H1 (cell line): ENCODE data around the gene FBH1. TPM values are rescaled to one million over a fixed set of nuclear protein-coding genes. Genes with fewer than 3 reads are reported as not detected.

Experiments
- CTCF ChIA-PET: fragments of 300-600 bp; sonication (Branson Sonifier 250); formaldehyde crosslinking; loops from one replicate; lab custom pipeline; 2021; ENCODE audit not compliant: partially characterized antibody; lab: Charles Lee
- POLR2A ChIA-PET: fragments of 300-600 bp; sonication (Branson Sonifier 250); formaldehyde crosslinking; loops from one replicate; lab custom pipeline; 2021; ENCODE audit warnings: inconsistent platforms; ENCODE audit not compliant: partially characterized antibody; lab: Charles Lee
- DNase-seq, 2 experiments: peaks; one replicate each; pipeline versions ENCODE4 v3.0.0 to v3.0.0-alpha.2; 2010 to 2022; ENCODE audit warnings: low spot score in 2 of 2, low read depth in 1 of 2, mixed read lengths in 1 of 2
- FAIRE-seq: peaks from 2 replicates; lab custom pipeline; 2011; peaks lifted over from hg19 to GRCh38; lab: Jason Lieb, UNC
- H2AFZ ChIP-seq: 2 replicates; pipeline ENCODE4 v1.8.1; 2012; ENCODE audit warnings: low read length, inconsistent platforms
- H2AK5ac ChIP-seq: 2 replicates; pipeline ENCODE4 v1.6.1; 2013; ENCODE audit warnings: low read depth, low read length
- H2BK120ac ChIP-seq: replicated peaks from 2 replicates; pipeline ENCODE3; 2013; ENCODE audit warnings: low read depth, low read length, inconsistent platforms
- H2BK12ac ChIP-seq: 2 replicates; pipeline ENCODE4 v1.6.1; 2013; ENCODE audit warnings: low read depth, low read length
- H2BK15ac ChIP-seq: 2 replicates; pipeline ENCODE4 v1.6.1; 2013; ENCODE audit warnings: low read length
- H2BK20ac ChIP-seq: 2 replicates; pipeline ENCODE4 v1.6.1; 2013; ENCODE audit warnings: low read length
- H2BK5ac ChIP-seq: 2 replicates; pipeline ENCODE4 v1.6.1; 2013; ENCODE audit warnings: low read depth, low read length
- H3K14ac ChIP-seq: 2 replicates; pipeline ENCODE4 v1.6.1; 2013; ENCODE audit warnings: inconsistent platforms; ENCODE audit not compliant: insufficient read length
- H3K18ac ChIP-seq: 2 replicates; pipeline ENCODE4 v1.6.1; 2013; ENCODE audit warnings: low read length; ENCODE audit errors: extremely low read depth
- H3K23ac ChIP-seq: 2 replicates; pipeline ENCODE4 v1.6.1; 2013; ENCODE audit warnings: inconsistent platforms; ENCODE audit not compliant: insufficient read length
- H3K23me2 ChIP-seq: 2 replicates; pipeline ENCODE4 v1.6.1; 2013; ENCODE audit warnings: low read depth, low read length
- H3K27ac ChIP-seq: 2 replicates; pipeline ENCODE4 v1.6.1; 2011; ENCODE audit warnings: low read depth, low read length, inconsistent platforms
- H3K27me3 ChIP-seq, 4 experiments: replicated peaks in 1 of 4; 1 replicate in 1 of 4; 2 replicates in 3 of 4; pipeline versions ENCODE4 v1.6.1 to v1.8.1; 2011 to 2013; ENCODE audit warnings: low read length in 3 of 4, mild to moderate bottlenecking in 3 of 4, inconsistent platforms in 2 of 4, mixed read lengths in 2 of 4, moderate library complexity in 1 of 4; ENCODE audit not compliant: control insufficient read depth in 3 of 4, insufficient read depth in 3 of 4; ENCODE audit errors: extremely low read depth in 1 of 4
- H3K36me3 ChIP-seq, 4 experiments: 2 replicates each; pipeline versions ENCODE4 v1.6.1 to v1.8.1; 2011 to 2013; ENCODE audit warnings: mild to moderate bottlenecking in 4 of 4, low read length in 3 of 4, moderate library complexity in 2 of 4, control low read depth in 1 of 4, inconsistent platforms in 1 of 4; ENCODE audit not compliant: insufficient read depth in 4 of 4, control insufficient read depth in 2 of 4
- H3K4ac ChIP-seq: replicated peaks from 2 replicates; pipeline ENCODE3; 2013; ENCODE audit warnings: low read length, low read depth, mixed read lengths, inconsistent platforms; ENCODE audit not compliant: insufficient read length
- H3K4me1 ChIP-seq, 4 experiments: replicated peaks in 1 of 4; 1 replicate in 1 of 4; 2 replicates in 3 of 4; pipeline versions ENCODE4 v1.6.1 to v1.8.1; 2011 to 2013; ENCODE audit warnings: low read length in 3 of 4, inconsistent platforms in 2 of 4, mixed read lengths in 1 of 4; ENCODE audit not compliant: insufficient read depth in 4 of 4, control insufficient read depth in 3 of 4
- H3K4me2 ChIP-seq, 2 experiments: 2 replicates each; pipeline versions ENCODE4 v1.6.1 to v1.8.1; 2011 to 2013; ENCODE audit warnings: low read depth in 2 of 2, low read length in 2 of 2, control low read depth in 1 of 2, inconsistent platforms in 1 of 2, mild to moderate bottlenecking in 1 of 2; ENCODE audit not compliant: insufficient read depth in 1 of 2
- H3K4me3 ChIP-seq, 4 experiments: fragments of 200-600, 300-600 bp in 1 of 4; sonication (generic), shearing (Covaris generic), sonication (Bioruptor Twin) in 1 of 4; 2 replicates each; pipeline versions ENCODE4 v1.5.1 to v1.8.1; 2011 to 2016; ENCODE audit warnings: low read length in 4 of 4, low read depth in 3 of 4, control low read depth in 2 of 4, inconsistent platforms in 2 of 4, mild to moderate bottlenecking in 2 of 4, mixed read lengths in 1 of 4, moderate library complexity in 1 of 4; ENCODE audit not compliant: insufficient read depth in 2 of 4; ENCODE audit errors: extremely low read depth in 1 of 4
- H3K56ac ChIP-seq: replicated peaks from 2 replicates; pipeline ENCODE3; 2013; ENCODE audit warnings: low read depth, mild to moderate bottlenecking, mixed read lengths, low read length, inconsistent platforms; ENCODE audit not compliant: insufficient read length
- H3K79me1 ChIP-seq: 2 replicates; pipeline ENCODE4 v1.6.1; 2013; ENCODE audit warnings: low read depth, low read length, control low read depth
- H3K79me2 ChIP-seq, 2 experiments: 2 replicates each; pipeline versions ENCODE4 v1.6.1 to v1.8.1; 2012 to 2013; ENCODE audit warnings: low read length in 2 of 2, mild to moderate bottlenecking in 2 of 2, inconsistent platforms in 1 of 2; ENCODE audit not compliant: insufficient read depth in 2 of 2, control insufficient read depth in 1 of 2
- H3K9ac ChIP-seq, 4 experiments: replicated peaks in 1 of 4; 1 replicate in 1 of 4; 2 replicates in 3 of 4; pipeline versions ENCODE4 v1.6.1 to v1.8.1; 2011 to 2013; ENCODE audit warnings: low read depth in 3 of 4, low read length in 3 of 4, control low read depth in 2 of 4, mild to moderate bottlenecking in 2 of 4, moderate library complexity in 2 of 4, inconsistent platforms in 1 of 4; ENCODE audit errors: extremely low read depth in 1 of 4
- H3K9me3 ChIP-seq, 2 experiments: 2 replicates each; pipeline versions ENCODE4 v1.6.1 to v1.8.1; 2012 to 2013; ENCODE audit warnings: mild to moderate bottlenecking in 2 of 2, moderate library complexity in 2 of 2, control low read depth in 1 of 2, inconsistent platforms in 1 of 2, low read depth in 1 of 2, low read length in 1 of 2, mixed read lengths in 1 of 2; ENCODE audit not compliant: insufficient read depth in 2 of 2
- H4K20me1 ChIP-seq, 2 experiments: replicated peaks in 1 of 2; 2 replicates each; pipeline versions ENCODE3 to v1.8.1; 2011 to 2013; ENCODE audit warnings: inconsistent platforms in 2 of 2, low read length in 2 of 2, mild to moderate bottlenecking in 1 of 2; ENCODE audit not compliant: insufficient read depth in 2 of 2, control insufficient read depth in 1 of 2
- H4K5ac ChIP-seq: 2 replicates; pipeline ENCODE4 v1.6.1; 2013; ENCODE audit warnings: low read length, low read depth, mixed read lengths, inconsistent platforms; ENCODE audit not compliant: insufficient read length
- H4K8ac ChIP-seq: 2 replicates; pipeline ENCODE4 v1.8.0; 2013; ENCODE audit warnings: mild to moderate bottlenecking, moderate library complexity, low read length, inconsistent platforms; ENCODE audit not compliant: insufficient read depth; ENCODE audit errors: extremely low read depth
- H4K91ac ChIP-seq: replicated peaks from 2 replicates; pipeline ENCODE3; 2013; ENCODE audit warnings: low read length, mixed read lengths, inconsistent platforms; ENCODE audit not compliant: insufficient read length
- BACH1 ChIP-seq: IDR thresholded peaks from 2 replicates; pipeline ENCODE4 v1.6.1; 2012; ENCODE audit warnings: low read length, improper control_type of control experiment
- CBX5 ChIP-seq: fragments of 300-800, 300-1000 bp; sonication (generic); IDR thresholded peaks from 2 replicates; pipeline ENCODE4 v1.7.1; 2016; ENCODE audit warnings: antibody characterized with exemption, low read length, low read depth
- E2F6 ChIP-seq: IDR thresholded peaks from 2 replicates; pipeline ENCODE4 v1.6.1; 2012; ENCODE audit warnings: inconsistent platforms
- HDAC6 ChIP-seq: IDR thresholded peaks from one replicate; pipeline ENCODE4 v1.7.1; 2012; ENCODE audit warnings: low read depth, mild to moderate bottlenecking, inconsistent platforms, low read length, moderate library complexity
- JUN ChIP-seq: IDR thresholded peaks from 2 replicates; pipeline ENCODE4 v1.6.1; 2011; ENCODE audit warnings: low read depth, mild to moderate bottlenecking, improper control_type of control experiment, low read length
- JUND ChIP-seq: IDR thresholded peaks from 2 replicates; pipeline ENCODE4 v1.6.1; 2011; ENCODE audit warnings: mild to moderate bottlenecking, improper control_type of control experiment, low read length
- KDM5A ChIP-seq: fragments of 200-600 bp; IDR thresholded peaks from 2 replicates; pipeline ENCODE4 v1.7.1; 2012; ENCODE audit warnings: mild to moderate bottlenecking, low read length, inconsistent platforms, mixed read lengths
- NRF1 ChIP-seq: IDR thresholded peaks from 2 replicates; pipeline ENCODE4 v1.6.1; 2011; ENCODE audit warnings: mild to moderate bottlenecking, low read depth, low read length, improper control_type of control experiment
- PHF8 ChIP-seq: fragments of 200-600 bp; sonication (generic); conservative IDR thresholded peaks from 2 replicates; pipeline ENCODE4 v1.7.1; 2012; ENCODE audit warnings: low read depth, mild to moderate bottlenecking, inconsistent platforms, low read length, moderate library complexity
- RBBP5 ChIP-seq: IDR thresholded peaks from 2 replicates; pipeline ENCODE4 v1.7.1; 2012; ENCODE audit warnings: low read depth, mild to moderate bottlenecking, inconsistent platforms, low read length, moderate library complexity, borderline replicate concordance
- RXRA ChIP-seq: IDR thresholded peaks from 2 replicates; pipeline ENCODE4 v1.6.1; 2011; ENCODE audit warnings: low read depth, mild to moderate bottlenecking, low read length, moderate library complexity; ENCODE audit not compliant: insufficient read depth
- SIX5 ChIP-seq: IDR thresholded peaks from 2 replicates; pipeline ENCODE4 v1.6.1; 2011; ENCODE audit warnings: mild to moderate bottlenecking, low read depth, low read length
- SP1 ChIP-seq: IDR thresholded peaks from 2 replicates; pipeline ENCODE4 v1.6.1; 2011; ENCODE audit warnings: low read depth, low read length
- SP2 ChIP-seq: IDR thresholded peaks from 2 replicates; pipeline ENCODE4 v1.6.1; 2012; ENCODE audit warnings: mild to moderate bottlenecking, low read length, inconsistent platforms
- SP4 ChIP-seq: IDR thresholded peaks from 2 replicates; pipeline ENCODE4 v1.6.1; 2012; ENCODE audit warnings: low read length, inconsistent platforms
- TBP ChIP-seq: IDR thresholded peaks from 2 replicates; pipeline ENCODE4 v1.6.1; 2011; ENCODE audit warnings: low read depth, low read length, improper control_type of control experiment
- WGBS, 2 experiments: shearing (Covaris generic) in 1 of 2; methylation state at CpG; one replicate each; pipeline versions ENCODE4 v1.1.6 to v1.1.7; 2013 to 2015; ENCODE audit warnings: low lambda C conversion rate in 2 of 2, mixed read lengths in 2 of 2, inconsistent platforms in 1 of 2, low coverage in 1 of 2, missing lambda C conversion rate in 1 of 2; ENCODE audit not compliant: insufficient replicate concordance in 2 of 2, insufficient coverage in 1 of 2, insufficient read length in 1 of 2; ENCODE audit errors: extremely low coverage in 1 of 2, missing lambda C conversion rate in 1 of 2; 5-methylcytosine and 5-hydroxymethylcytosine counted together
- polyA plus RNA-seq, 7 experiments: library from polyadenylated mRNA; depleted of rRNA in 3 of 7; stranded (reverse) in 5 of 7; unstranded in 2 of 7; fragments of >200 nt in 5 of 7; fragments of 200-250 nt in 2 of 7; gene quantifications; 1 replicate in 5 of 7; 2 replicates in 1 of 7; 4 replicates in 1 of 7; pipeline versions ENCODE4 v1.2.1 to v1.2.3, GENCODE V29; 2011 to 2013; ENCODE audit warnings: missing spikeins in 2 of 7, mixed read lengths in 2 of 7
- total RNA-seq: library from RNA; stranded (reverse); fragmentation: NEBNext Ultra II Directional; extraction: Animal tissue kit (Norgen Biotek cat#: 25700); gene quantifications from 2 replicates; pipeline ENCODE4 v1.2.1, GENCODE V29; 2021

The FBH1 gene
- total and polyA plus RNA-seq, 2 of the 8 experiments (the other 6 are each of a cell fraction or from before 2014, with no cell fraction given), result 31.1 to 51.8 TPM

- Histone ChIP-seq H3K9ac (no peak overlapping the region), H3K27me3 (peaks cover 0 to 2% (median 0%) of the 10 kb centered on the region in 4 experiments; a peak in 2 of 7 replicates), H3K14ac (no peak overlapping the region), H3K56ac (no peak overlapping the region), H3K36me3 (no peaks in the 10 kb centered on the region), H3K79me2 (no peaks in the 10 kb centered on the region), H2BK12ac (no peak overlapping the region), H4K8ac (no peak overlapping the region), H3K4me2 (no peak overlapping the region), H2BK5ac (no peak overlapping the region), H3K9me3 (no peaks in the 10 kb centered on the region), H2BK120ac (no peak overlapping the region), H2BK20ac (no peak overlapping the region), H3K27ac (no peak overlapping the region), H4K20me1 (no peaks in the 10 kb centered on the region), H2AK5ac (no peak overlapping the region), H2BK15ac (no peak overlapping the region), H3K23ac (no peak overlapping the region), H3K79me1 (no peaks in the 10 kb centered on the region; the same call in 1 of the 2 replicates), H3K4me1 (no peaks in the 10 kb centered on the region), H3K23me2 (no peaks in the 10 kb centered on the region), H3K18ac (no peak overlapping the region), H3K4me3 (no peak overlapping the region), H3K4ac (no peak overlapping the region), H2AFZ (no peak overlapping the region), H4K5ac (no peak overlapping the region), H4K91ac (no peak overlapping the region)
- 94% methylated on average over 2 of the region's 2 CpGs; no CpG with 5 or more reads in 1 of the 2 experiments for WGBS, 2 experiments
- DNase-seq (no peak), FAIRE-seq (no peak)
- CTCF ChIA-PET, result interaction anchor here (0.6 to 1.2 kb wide), 3 partner anchors 15 to 288 kb away, joined by 3 read pairs; no protein-coding TSS in a partner anchor
- POLR2A ChIA-PET, result no interaction called here
- no peak for TF ChIP-seq PHF8
- TF ChIP-seq SP2, result no peak
- no peak for TF ChIP-seq NRF1
- no peak for TF ChIP-seq SIX5
- no peak for TF ChIP-seq TBP
- no peak for TF ChIP-seq RBBP5
- no peak for TF ChIP-seq JUND
- TF ChIP-seq HDAC6, result no peak
- no peak for TF ChIP-seq E2F6
- TF ChIP-seq JUN, result no peak
- TF ChIP-seq KDM5A, result no peak
- no peak for TF ChIP-seq CBX5
- TF ChIP-seq RXRA, result no peak
- TF ChIP-seq SP1, result no peak
- TF ChIP-seq BACH1, result no peak
- TF ChIP-seq SP4, result no peak
Observed at GRCh38 chr10:5970066-5970465, 80.0 kb downstream of the FBH1 start.
